NCI-H69 (cell line): ENCODE results near the gene GJA3.
A peak's percentile ranks its signal among the peaks of the same experiment; 100 is the strongest.

Experiments
- DNase-seq: peaks from one replicate; lab custom pipeline; 2025; lab: John Stamatoyannopoulos, UW

The GJA3 gene

GRCh38 chr13:20127562-20128458 lies 33.0 kb downstream of the GJA3 start:
- DNase-seq, result peak; percentile 37

- no peak for DNase-seq
Observed at GRCh38 chr13:20127262-20127561, 33.6 kb downstream of the GJA3 start.

- no peak for DNase-seq
Observed at GRCh38 chr13:20126541-20127261, 34.2 kb downstream of the GJA3 start.

GRCh38 chr13:20125783-20126165 lies 35.1 kb downstream of the GJA3 start:
- DNase-seq, result no peak

GRCh38 chr13:20125129-20125782 lies 35.6 kb downstream of the GJA3 start:
- DNase-seq, result no peak

- DNase-seq, result no peak
Observed at GRCh38 chr13:20124303-20124702, 36.5 kb downstream of the GJA3 start.

GRCh38 chr13:20121159-20121525 lies 39.7 kb downstream of the GJA3 start:
- DNase-seq, result no peak

GRCh38 chr13:20119960-20120359 lies 40.9 kb downstream of the GJA3 start:
- no peak for DNase-seq

- peak; percentile 58 for DNase-seq
Observed at GRCh38 chr13:20118268-20119140, 42.3 kb downstream of the GJA3 start.

GRCh38 chr13:20116213-20116612 lies 44.6 kb downstream of the GJA3 start:
- DNase-seq, result no peak

GRCh38 chr13:20114066-20114610 lies 46.7 kb downstream of the GJA3 start:
- no peak for DNase-seq

GRCh38 chr13:20109037-20109436 lies 51.8 kb downstream of the GJA3 start:
- no peak for DNase-seq

GRCh38 chr13:20106742-20107141 lies 54.1 kb downstream of the GJA3 start:
- no peak for DNase-seq

- DNase-seq, result no peak
Observed at GRCh38 chr13:20105161-20105689, 55.6 kb downstream of the GJA3 start.

- peak; percentile 31 for DNase-seq
Observed at GRCh38 chr13:20102525-20103180, 58.2 kb downstream of the GJA3 start.

- DNase-seq, result peak; percentile 4
Observed at GRCh38 chr13:20101467-20102316, 59.2 kb downstream of the GJA3 start.

GRCh38 chr13:20099319-20099718 lies 61.5 kb downstream of the GJA3 start:
- no peak for DNase-seq

GRCh38 chr13:20093951-20094350 lies 66.9 kb downstream of the GJA3 start:
- no peak for DNase-seq

GRCh38 chr13:20090349-20090748 lies 70.5 kb downstream of the GJA3 start:
- peak; percentile 0 for DNase-seq
